ENCODE data around the gene ZMYND8. TPM values are rescaled to one million over a fixed set of nuclear protein-coding genes. Genes with fewer than 3 reads are reported as not detected.

ZMYND8 gene
- total and polyA plus RNA-seq, 10 of the 15 experiments (the other 5 are each of a cell fraction or from before 2014, with no cell fraction given) = 12.9 to 54.8 (median 23.1) TPM

- TF ChIP-seq, protein P1, sequence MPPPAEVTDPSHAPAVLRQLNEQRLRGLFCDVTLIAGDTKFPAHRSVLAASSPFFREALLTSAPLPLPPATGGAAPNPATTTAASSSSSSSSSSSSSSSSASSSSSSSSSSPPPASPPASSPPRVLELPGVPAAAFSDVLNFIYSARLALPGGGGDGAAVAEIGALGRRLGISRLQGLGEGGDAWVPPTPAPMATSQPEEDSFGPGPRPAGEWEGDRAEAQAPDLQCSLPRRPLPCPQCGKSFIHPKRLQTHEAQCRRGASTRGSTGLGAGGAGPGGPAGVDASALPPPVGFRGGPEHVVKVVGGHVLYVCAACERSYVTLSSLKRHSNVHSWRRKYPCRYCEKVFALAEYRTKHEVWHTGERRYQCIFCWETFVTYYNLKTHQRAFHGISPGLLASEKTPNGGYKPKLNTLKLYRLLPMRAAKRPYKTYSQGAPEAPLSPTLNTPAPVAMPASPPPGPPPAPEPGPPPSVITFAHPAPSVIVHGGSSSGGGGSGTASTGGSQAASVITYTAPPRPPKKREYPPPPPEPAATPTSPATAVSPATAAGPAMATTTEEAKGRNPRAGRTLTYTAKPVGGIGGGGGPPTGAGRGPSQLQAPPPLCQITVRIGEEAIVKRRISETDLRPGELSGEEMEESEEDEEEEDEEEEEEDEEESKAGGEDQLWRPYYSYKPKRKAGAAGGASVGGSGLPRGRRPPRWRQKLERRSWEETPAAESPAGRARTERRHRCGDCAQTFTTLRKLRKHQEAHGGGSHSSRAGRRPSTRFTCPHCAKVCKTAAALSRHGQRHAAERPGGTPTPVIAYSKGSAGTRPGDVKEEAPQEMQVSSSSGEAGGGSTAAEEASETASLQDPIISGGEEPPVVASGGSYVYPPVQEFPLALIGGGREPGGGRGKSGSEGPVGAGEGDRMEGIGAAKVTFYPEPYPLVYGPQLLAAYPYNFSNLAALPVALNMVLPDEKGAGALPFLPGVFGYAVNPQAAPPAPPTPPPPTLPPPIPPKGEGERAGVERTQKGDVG (CRISPR knock-in tag; IDR thresholded peaks at IDR 0.05) = no peak
- TF ChIP-seq, protein P2, sequence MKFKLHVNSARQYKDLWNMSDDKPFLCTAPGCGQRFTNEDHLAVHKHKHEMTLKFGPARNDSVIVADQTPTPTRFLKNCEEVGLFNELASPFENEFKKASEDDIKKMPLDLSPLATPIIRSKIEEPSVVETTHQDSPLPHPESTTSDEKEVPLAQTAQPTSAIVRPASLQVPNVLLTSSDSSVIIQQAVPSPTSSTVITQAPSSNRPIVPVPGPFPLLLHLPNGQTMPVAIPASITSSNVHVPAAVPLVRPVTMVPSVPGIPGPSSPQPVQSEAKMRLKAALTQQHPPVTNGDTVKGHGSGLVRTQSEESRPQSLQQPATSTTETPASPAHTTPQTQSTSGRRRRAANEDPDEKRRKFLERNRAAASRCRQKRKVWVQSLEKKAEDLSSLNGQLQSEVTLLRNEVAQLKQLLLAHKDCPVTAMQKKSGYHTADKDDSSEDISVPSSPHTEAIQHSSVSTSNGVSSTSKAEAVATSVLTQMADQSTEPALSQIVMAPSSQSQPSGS (IDR thresholded peaks at IDR 0.05; ENCODE audit: low read length) = peak; percentile 91
Measured at GRCh38 chr20:47258745-47259695, 97.5 kb downstream of the ZMYND8 start (continued).

- RAD21 ChIA-PET (ENCODE audit: unreplicated experiment) = interaction anchor here (0.9 to 1.8 kb wide), 6 partner anchors 13 to 126 kb away, joined by 3 to 21 read pairs (median 6); no protein-coding TSS in a partner anchor
- DNase-seq (ENCODE audit: low read depth, low spot score) = no peak
- no peak overlapping the region for H2AFZ ChIP-seq (ENCODE audit: control insufficient read depth, low read depth, low read length)
- H3K9ac ChIP-seq (ENCODE audit: control insufficient read depth, insufficient read depth, low read length) = no peak overlapping the region
- CTCF ChIA-PET = interaction anchor here (1.6 to 10.1 kb wide), 3 partner anchors 17 to 126 kb away, joined by 7 to 148 read pairs (median 18); no protein-coding TSS in a partner anchor
- no TSS peak for BruUV-seq (replicated peaks)
- no peak overlapping the region for H3K4me2 ChIP-seq (ENCODE audit: control insufficient read depth, insufficient read depth)
- SMC1A ChIA-PET (ENCODE audit: uncharacterized antibody, unreplicated experiment) = interaction anchor here (0.7 to 5.5 kb wide), 11 partner anchors 9 to 246 kb away, joined by 3 to 55 read pairs (median 5); no protein-coding TSS in a partner anchor
- intact Hi-C loops (cut with micrococcal nuclease; ENCODE audit: unreplicated experiment) (no loop called here), in situ Hi-C loops (cut with MboI) (no loop called here)
- peaks cover 14 to 31% of the 10 kb centered on the region in 2 experiments for H3K36me3 ChIP-seq (ENCODE audit: control insufficient read depth in 2 of 2, insufficient read depth in 2 of 2, low read length in 1 of 2)
- peaks cover 45% of the 10 kb centered on the region for H3K4me1 ChIP-seq (ENCODE audit: control insufficient read depth, insufficient read depth, low read length)
- peaks cover 53% of the 10 kb centered on the region for H3K79me2 ChIP-seq (ENCODE audit: control insufficient read depth, insufficient read depth, low read length)
- no peak for FAIRE-seq
- POLR2A ChIA-PET = interaction anchor here (0.9 to 2.2 kb wide), 5 partner anchors 13 to 135 kb away, joined by 3 to 8 read pairs (median 6); no protein-coding TSS in a partner anchor
- no peaks in the 10 kb centered on the region for H3K9me3 ChIP-seq (replicated peaks; ENCODE audit: control insufficient read depth, insufficient read depth, low read length)
- ATAC-seq = no peak
- H3K27me3 ChIP-seq (replicated peaks in 1 of 2; ENCODE audit: control insufficient read depth in 2 of 2, insufficient read depth in 2 of 2, low read length in 1 of 2) = no peaks in the 10 kb centered on the region
- H3K27ac ChIP-seq (ENCODE audit: control insufficient read depth, insufficient read depth) = peak overlapping the region; percentile 86
- 100% methylated on average over 3 of the region's 3 CpGs for WGBS (ENCODE audit: insufficient coverage, insufficient replicate concordance, low lambda C conversion rate, missing lambda C conversion rate)
- no peak overlapping the region for H3K4me3 ChIP-seq
- H4K20me1 ChIP-seq (ENCODE audit: control insufficient read depth, insufficient read depth) = no peaks in the 10 kb centered on the region
- TF ChIP-seq CHD4 (IDR thresholded peaks at IDR 0.05) (no peak), NFYA (IDR thresholded peaks at IDR 0.05; ENCODE audit: borderline replicate concordance, low read depth, low read length) (no peak), RAD51 (IDR thresholded peaks at IDR 0.05) (no peak), IKZF2 (IDR thresholded peaks at IDR 0.05) (no peak), FOXM1 (IDR thresholded peaks at IDR 0.05; ENCODE audit: low read depth, low read length) (no peak), IRF4 (IDR thresholded peaks at IDR 0.05; ENCODE audit: low read depth, low read length) (no peak), RB1 (IDR thresholded peaks at IDR 0.05; ENCODE audit: borderline replicate concordance) (no peak), MYB (IDR thresholded peaks at IDR 0.05; ENCODE audit: borderline replicate concordance, low read depth, low read length) (no peak), SREBF2 (IDR thresholded peaks at IDR 0.05; ENCODE audit: low read length) (no peak)
- TF ChIP-seq, protein P3, sequence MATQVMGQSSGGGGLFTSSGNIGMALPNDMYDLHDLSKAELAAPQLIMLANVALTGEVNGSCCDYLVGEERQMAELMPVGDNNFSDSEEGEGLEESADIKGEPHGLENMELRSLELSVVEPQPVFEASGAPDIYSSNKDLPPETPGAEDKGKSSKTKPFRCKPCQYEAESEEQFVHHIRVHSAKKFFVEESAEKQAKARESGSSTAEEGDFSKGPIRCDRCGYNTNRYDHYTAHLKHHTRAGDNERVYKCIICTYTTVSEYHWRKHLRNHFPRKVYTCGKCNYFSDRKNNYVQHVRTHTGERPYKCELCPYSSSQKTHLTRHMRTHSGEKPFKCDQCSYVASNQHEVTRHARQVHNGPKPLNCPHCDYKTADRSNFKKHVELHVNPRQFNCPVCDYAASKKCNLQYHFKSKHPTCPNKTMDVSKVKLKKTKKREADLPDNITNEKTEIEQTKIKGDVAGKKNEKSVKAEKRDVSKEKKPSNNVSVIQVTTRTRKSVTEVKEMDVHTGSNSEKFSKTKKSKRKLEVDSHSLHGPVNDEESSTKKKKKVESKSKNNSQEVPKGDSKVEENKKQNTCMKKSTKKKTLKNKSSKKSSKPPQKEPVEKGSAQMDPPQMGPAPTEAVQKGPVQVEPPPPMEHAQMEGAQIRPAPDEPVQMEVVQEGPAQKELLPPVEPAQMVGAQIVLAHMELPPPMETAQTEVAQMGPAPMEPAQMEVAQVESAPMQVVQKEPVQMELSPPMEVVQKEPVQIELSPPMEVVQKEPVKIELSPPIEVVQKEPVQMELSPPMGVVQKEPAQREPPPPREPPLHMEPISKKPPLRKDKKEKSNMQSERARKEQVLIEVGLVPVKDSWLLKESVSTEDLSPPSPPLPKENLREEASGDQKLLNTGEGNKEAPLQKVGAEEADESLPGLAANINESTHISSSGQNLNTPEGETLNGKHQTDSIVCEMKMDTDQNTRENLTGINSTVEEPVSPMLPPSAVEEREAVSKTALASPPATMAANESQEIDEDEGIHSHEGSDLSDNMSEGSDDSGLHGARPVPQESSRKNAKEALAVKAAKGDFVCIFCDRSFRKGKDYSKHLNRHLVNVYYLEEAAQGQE (IDR thresholded peaks at IDR 0.05; ENCODE audit: low read depth, low read length) = no peak
Measured at GRCh38 chr20:47257771-47258170, 98.7 kb downstream of the ZMYND8 start.

Measured in GM12878 (cell line).